Inferior parietal cortex (tissue), 1 donor: ENCODE data around the gene SMARCAL1.
A peak's percentile ranks its signal among the peaks of the same experiment; 100 is the strongest.
"Not testable (repeated sequence)": the region's sequence is repeated elsewhere in the genome, so short reads cannot be mapped to it uniquely, and the experiment has no call there.

ENCODE experiments used
- DNase-seq: peaks from one replicate; pipeline ENCODE4 v3.0.0-alpha.2; 2016; ENCODE audit errors: extremely low spot score

The SMARCAL1 gene

GRCh38 chr2:216412022-216412999 is at the start of gene SMARCAL1:
Gene SMARCAL1, plus strand, starts transcription at chr2:216412484. Its CDS starts 2,221 bp downstream, at chr2:216414705.
- DNase-seq, result peak; percentile 99

- no peak for DNase-seq
Observed at GRCh38 chr2:216362730-216363129, 49.6 kb upstream of the SMARCAL1 start.

- no peak for DNase-seq
Observed at GRCh38 chr2:216363221-216363620, 49.1 kb upstream of the SMARCAL1 start.

GRCh38 chr2:216365518-216365917 is 46.8 kb upstream of the SMARCAL1 start:
- no peak for DNase-seq

- no peak for DNase-seq
Observed at GRCh38 chr2:216366777-216367471, 45.4 kb upstream of the SMARCAL1 start.

- no peak for DNase-seq
Observed at GRCh38 chr2:216369821-216370220, 42.5 kb upstream of the SMARCAL1 start.

- DNase-seq, result no peak
Observed at GRCh38 chr2:216370961-216371712, 41.1 kb upstream of the SMARCAL1 start.

GRCh38 chr2:216371721-216372702 is 40.3 kb upstream of the SMARCAL1 start, which contains the start of gene MARCHF4:
Gene MARCHF4, minus strand, starts transcription at chr2:216372483. Its CDS starts 2,223 bp downstream, at chr2:216370260.
- peak; percentile 49 for DNase-seq

- DNase-seq, result peak; percentile 27
Observed at GRCh38 chr2:216372761-216373291, 39.5 kb upstream of the SMARCAL1 start.

GRCh38 chr2:216373896-216374295 is 38.4 kb upstream of the SMARCAL1 start:
- DNase-seq, result no peak

- DNase-seq, result no peak
Observed at GRCh38 chr2:216375286-216375685, 37.0 kb upstream of the SMARCAL1 start.

- no peak for DNase-seq
Observed at GRCh38 chr2:216379977-216380376, 32.3 kb upstream of the SMARCAL1 start.

GRCh38 chr2:216384409-216384808 is 27.9 kb upstream of the SMARCAL1 start:
- DNase-seq, result not testable (repeated sequence)

- DNase-seq, result no peak
Observed at GRCh38 chr2:216385478-216385877, 26.8 kb upstream of the SMARCAL1 start.

- DNase-seq, result no peak
Observed at GRCh38 chr2:216387262-216387661, 25.0 kb upstream of the SMARCAL1 start.

- DNase-seq, result no peak
Observed at GRCh38 chr2:216388046-216388884, 24.0 kb upstream of the SMARCAL1 start.

- no peak for DNase-seq
Observed at GRCh38 chr2:216389570-216389969, 22.7 kb upstream of the SMARCAL1 start.

GRCh38 chr2:216391401-216391800 is 20.9 kb upstream of the SMARCAL1 start:
- DNase-seq, result no peak

GRCh38 chr2:216392018-216392562 is 20.2 kb upstream of the SMARCAL1 start:
- no peak for DNase-seq
